ENCODE data around the gene VWA3A. TPM values are rescaled to one million over a fixed set of nuclear protein-coding genes. Genes with fewer than 3 reads are reported as not detected.

VWA3A gene
- total RNA-seq, 1 donor from 2014 or later, result 4.7 TPM

DNA sequence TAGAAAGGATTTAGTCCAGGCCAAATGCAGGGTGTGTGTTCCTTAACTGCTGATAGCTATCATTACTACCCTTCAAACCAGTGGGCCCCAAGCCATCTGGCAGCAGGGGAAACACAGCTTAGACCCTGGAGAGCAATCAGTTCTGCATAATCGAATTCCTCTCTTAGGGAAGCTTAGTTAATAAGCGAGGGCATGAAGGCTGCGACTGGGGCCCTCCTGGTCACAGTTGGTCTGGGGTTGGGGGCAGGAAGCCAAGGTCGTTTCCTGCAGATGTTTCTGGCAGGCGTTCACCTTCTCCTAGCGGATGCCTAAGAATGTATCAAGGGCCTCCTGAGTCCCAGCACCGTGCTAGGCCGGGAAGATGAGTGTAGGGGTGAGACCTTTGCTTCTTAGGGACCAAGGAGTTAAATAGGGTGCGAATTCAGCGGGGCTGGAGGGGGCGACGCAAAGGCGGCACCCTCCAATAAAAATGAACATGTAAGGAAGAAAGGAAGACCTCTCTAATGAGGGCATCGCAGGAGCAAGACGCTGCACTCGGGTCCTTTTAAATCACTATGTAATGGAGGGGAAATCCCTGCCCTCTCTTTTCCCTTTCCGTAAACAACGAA lies 97.2 kb downstream of the VWA3A start:
- Mint-ChIP-seq H3K9me3 (no peaks in the 10 kb centered on the region), H3K27ac (peak overlapping the region; percentile 99), H3K36me3 (no peaks in the 10 kb centered on the region), H3K4me1 (ENCODE audit: unreplicated experiment) (peaks cover 26% of the 10 kb centered on the region), H3K27me3 (no peaks in the 10 kb centered on the region), H3K4me3 (peak overlapping the region; percentile 98)
- TF ChIP-seq, protein P1, sequence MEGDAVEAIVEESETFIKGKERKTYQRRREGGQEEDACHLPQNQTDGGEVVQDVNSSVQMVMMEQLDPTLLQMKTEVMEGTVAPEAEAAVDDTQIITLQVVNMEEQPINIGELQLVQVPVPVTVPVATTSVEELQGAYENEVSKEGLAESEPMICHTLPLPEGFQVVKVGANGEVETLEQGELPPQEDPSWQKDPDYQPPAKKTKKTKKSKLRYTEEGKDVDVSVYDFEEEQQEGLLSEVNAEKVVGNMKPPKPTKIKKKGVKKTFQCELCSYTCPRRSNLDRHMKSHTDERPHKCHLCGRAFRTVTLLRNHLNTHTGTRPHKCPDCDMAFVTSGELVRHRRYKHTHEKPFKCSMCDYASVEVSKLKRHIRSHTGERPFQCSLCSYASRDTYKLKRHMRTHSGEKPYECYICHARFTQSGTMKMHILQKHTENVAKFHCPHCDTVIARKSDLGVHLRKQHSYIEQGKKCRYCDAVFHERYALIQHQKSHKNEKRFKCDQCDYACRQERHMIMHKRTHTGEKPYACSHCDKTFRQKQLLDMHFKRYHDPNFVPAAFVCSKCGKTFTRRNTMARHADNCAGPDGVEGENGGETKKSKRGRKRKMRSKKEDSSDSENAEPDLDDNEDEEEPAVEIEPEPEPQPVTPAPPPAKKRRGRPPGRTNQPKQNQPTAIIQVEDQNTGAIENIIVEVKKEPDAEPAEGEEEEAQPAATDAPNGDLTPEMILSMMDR (conservative IDR thresholded peaks at IDR 0.05), result no peak
- no peak for DNase-seq (ENCODE audit: extremely low spot score, unreplicated experiment)

DNA sequence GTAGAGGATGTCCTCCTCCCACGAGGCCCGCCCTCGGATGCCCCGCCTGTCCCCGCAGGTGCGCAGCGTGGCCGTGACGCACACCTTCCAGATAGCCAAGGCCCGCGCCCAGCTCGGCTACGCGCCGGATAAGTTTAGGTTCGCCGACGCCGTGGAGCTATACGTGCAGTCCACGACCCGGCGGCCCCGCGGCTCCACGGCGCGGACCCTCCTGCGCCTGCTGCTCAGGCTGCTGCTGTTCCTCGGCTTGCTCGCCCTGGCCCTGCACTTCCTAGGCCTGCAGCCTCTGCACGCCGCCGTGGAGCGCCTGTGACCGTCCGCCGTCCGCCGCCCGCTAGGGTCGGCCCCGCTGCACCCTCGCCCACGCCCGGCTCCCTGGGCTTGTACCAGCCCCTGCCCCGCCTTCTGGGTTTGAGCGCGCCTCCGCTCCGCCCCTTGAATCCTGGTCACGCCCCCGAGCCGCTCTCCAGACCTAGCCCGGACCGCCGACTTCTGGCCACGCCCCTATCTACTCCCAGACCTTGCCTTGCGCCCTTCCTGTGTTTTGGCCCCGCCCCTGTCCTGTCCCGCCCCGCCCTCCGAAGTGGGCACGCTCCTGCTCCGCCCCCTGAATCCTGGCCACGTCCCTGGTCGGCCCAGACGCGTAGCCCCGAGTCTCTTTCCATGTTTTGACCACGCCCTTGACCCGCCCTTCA lies 97.9 kb downstream of the VWA3A start:
- peak overlapping the region; percentile 99 for H3K27ac Mint-ChIP-seq
- H3K36me3 Mint-ChIP-seq, result no peaks in the 10 kb centered on the region
- peak overlapping the region; percentile 98 for H3K4me3 Mint-ChIP-seq
- H3K27me3 Mint-ChIP-seq, result peaks cover 4% of the 10 kb centered on the region
- H3K9me3 Mint-ChIP-seq, result no peaks in the 10 kb centered on the region
- DNase-seq (ENCODE audit: extremely low spot score, unreplicated experiment), result peak; percentile 100
- peaks cover 26% of the 10 kb centered on the region for H3K4me1 Mint-ChIP-seq (ENCODE audit: unreplicated experiment)
- TF ChIP-seq, protein P1 (conservative IDR thresholded peaks at IDR 0.05), result peak; percentile 15

DNA sequence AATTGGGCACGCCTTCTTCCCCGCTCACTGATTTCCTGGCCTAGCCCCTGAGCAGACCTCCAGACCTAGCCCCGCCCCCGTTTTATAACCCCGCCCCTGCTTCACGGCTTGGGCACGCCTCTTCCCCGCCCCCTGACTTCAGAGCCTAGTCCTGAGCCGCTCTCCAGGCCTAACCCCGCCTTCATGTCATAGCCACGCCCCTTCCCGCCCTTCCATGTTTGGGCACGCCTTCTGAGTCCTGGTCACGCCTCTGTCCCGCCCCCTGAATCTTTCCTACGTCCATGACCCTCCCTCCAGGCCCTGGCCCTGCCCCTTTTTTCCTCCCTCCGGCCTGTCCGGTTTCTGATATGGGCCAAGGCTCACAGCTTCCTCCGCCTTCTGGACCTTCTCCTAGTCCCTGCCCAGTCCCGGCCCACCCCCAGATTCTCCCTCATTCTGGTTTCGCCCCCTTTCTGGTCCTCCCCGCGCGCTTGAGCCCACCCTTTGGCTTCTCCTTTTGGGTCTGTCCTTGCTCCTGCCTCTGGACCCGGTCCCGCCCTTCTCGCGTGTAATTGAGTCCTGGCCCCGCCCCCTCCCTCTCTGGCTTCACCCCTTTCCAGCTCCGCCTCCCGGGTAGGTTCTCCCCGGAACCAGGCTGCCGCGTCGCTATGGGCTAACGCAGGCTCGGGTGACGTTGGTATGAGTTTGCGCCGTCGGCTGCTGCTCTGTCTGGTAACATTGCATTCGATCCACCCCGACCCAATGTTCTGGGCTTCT lies 98.6 kb downstream of the VWA3A start:
- Mint-ChIP-seq H3K4me1 (ENCODE audit: unreplicated experiment) (peaks cover 31% of the 10 kb centered on the region), H3K4me3 (peak overlapping the region; percentile 98), H3K36me3 (peaks cover 3% of the 10 kb centered on the region), H3K27me3 (peaks cover 9% of the 10 kb centered on the region), H3K27ac (peak overlapping the region; percentile 99), H3K9me3 (no peaks in the 10 kb centered on the region)
- TF ChIP-seq, protein P1 (conservative IDR thresholded peaks at IDR 0.05), result no peak
- DNase-seq (ENCODE audit: extremely low spot score, unreplicated experiment), result peak; percentile 93

DNA sequence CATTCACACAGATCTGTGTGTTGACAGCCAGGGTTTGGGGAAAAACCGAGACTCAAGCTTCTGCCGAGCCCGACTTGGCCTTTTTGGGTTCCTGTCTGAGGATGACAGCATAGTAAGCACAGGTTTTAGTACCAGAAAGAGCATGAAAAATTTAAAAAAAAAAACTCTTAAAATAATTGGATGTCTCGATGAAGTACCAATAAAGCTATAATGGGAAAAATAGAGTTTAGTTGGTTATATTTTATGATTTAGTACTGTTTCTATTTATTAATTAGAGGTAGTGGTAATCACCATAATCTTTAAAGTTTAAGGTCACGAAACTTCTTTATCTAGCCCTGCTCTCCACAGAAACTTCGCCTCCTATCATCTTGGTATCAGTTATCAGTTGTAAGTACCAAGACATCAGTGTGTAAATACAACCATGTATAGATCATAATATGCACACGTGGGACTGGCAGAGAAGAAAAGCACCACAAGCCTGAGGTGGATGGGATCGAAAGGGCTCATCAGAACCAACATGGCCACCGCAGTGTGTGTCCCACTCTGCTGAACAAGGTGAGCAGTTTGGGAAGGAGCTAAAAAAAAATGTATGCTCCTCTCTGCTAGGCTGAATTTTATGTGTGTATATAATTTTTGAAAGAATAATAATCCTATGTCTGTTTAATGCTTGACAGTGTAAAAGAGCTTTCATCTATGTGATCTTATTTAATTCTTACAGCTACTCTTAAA lies 99.4 kb downstream of the VWA3A start:
- Mint-ChIP-seq H3K36me3 (peaks cover 3% of the 10 kb centered on the region), H3K4me1 (ENCODE audit: unreplicated experiment) (peaks cover 34% of the 10 kb centered on the region), H3K4me3 (peak overlapping the region; percentile 98), H3K27me3 (peaks cover 12% of the 10 kb centered on the region), H3K27ac (peak overlapping the region; percentile 99), H3K9me3 (no peaks in the 10 kb centered on the region)
- TF ChIP-seq, protein P1 (conservative IDR thresholded peaks at IDR 0.05), result no peak
- DNase-seq (ENCODE audit: extremely low spot score, unreplicated experiment), result no peak

DNA sequence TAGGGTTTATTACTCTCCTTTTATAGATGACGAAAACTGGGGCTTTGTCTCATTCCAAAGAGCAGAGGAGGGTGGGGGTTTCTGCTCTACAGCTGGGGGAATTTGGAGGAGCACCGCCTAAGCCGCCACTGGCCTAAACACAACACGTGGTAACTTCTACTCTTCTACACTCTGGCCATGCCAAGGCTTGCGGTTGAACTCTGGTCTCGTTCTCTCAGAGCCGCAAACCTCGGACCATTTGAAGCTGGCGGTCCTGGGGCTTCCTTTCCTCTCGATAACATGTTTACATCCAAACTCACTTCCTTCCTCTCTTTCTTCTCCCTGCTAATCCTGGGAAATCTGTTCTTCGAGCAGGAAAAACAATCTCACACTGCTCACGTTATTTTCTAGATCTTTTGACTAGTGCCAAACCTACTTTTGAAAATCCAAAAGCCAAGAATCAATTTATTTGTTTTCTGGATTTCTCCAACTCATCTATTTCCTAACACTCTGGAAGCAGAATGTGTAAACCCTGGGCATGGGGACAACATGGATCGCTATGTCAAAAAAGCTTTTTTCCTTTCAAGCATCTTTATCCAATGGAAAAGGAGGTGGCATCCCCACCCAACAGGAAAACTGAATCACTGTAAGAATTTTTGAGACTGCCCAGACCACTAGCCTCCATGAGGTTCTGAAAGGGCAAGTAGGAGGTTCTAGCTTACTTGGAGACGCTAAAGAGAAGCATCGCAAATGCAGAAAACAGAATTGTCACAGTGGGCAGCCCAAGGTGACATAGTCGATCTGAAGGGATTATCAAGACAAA lies 100.1 kb downstream of the VWA3A start:
- TF ChIP-seq, protein P1 (conservative IDR thresholded peaks at IDR 0.05), result no peak
- Mint-ChIP-seq H3K9me3 (no peaks in the 10 kb centered on the region), H3K27ac (peak overlapping the region; percentile 99)

More for the DNA sequence above, 100.1 kb downstream of the VWA3A start:
- H3K27me3 Mint-ChIP-seq, result peaks cover 12% of the 10 kb centered on the region
- H3K4me3 Mint-ChIP-seq, result peak overlapping the region; percentile 98
- H3K36me3 Mint-ChIP-seq, result peaks cover 3% of the 10 kb centered on the region
- peaks cover 34% of the 10 kb centered on the region for H3K4me1 Mint-ChIP-seq (ENCODE audit: unreplicated experiment)
- no peak for DNase-seq (ENCODE audit: extremely low spot score, unreplicated experiment)
